ENCODE measurements around the gene F7.
"Not testable (repeated sequence)": the region's sequence is repeated elsewhere in the genome, so short reads cannot be mapped to it uniquely, and the experiment has no call there.

F7 gene

DNA sequence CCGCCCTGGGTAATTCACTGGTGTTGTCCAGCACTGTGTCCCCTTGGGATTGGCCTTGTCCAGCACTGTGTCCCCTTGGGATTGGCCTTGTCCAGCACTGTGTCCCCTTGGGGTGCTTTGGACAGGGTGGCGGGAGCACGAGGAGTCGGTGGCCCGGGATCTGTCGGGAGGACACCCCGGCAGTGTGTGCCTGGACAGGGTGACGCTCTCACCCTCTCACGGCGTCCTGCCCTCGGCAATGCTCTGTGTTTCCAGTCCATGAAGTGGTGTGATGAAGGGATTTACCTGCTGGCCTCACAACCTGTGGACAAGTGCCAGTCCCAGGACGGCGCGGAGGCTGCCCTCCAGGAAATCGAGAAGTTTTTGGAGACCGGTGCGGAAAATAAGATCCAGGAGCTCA lies 29.9 kb upstream of the F7 start:
- no peaks in the 10 kb centered on the region for H3K4me1 ChIP-seq (ENCODE audit: control insufficient read depth, insufficient read depth, low read length)
- no peak overlapping the region for H3K9ac ChIP-seq (ENCODE audit: low read length)
- H3K36me3 ChIP-seq (ENCODE audit: control insufficient read depth, insufficient read depth, low read length), result peaks cover 6% of the 10 kb centered on the region
- no peaks in the 10 kb centered on the region for H3K9me3 ChIP-seq (ENCODE audit: control insufficient read depth, low read length)
- H3K27me3 ChIP-seq (ENCODE audit: control insufficient read depth, insufficient read depth, low read length), result no peaks in the 10 kb centered on the region
- no peak overlapping the region for H3K4me3 ChIP-seq (ENCODE audit: low read length)

DNA sequence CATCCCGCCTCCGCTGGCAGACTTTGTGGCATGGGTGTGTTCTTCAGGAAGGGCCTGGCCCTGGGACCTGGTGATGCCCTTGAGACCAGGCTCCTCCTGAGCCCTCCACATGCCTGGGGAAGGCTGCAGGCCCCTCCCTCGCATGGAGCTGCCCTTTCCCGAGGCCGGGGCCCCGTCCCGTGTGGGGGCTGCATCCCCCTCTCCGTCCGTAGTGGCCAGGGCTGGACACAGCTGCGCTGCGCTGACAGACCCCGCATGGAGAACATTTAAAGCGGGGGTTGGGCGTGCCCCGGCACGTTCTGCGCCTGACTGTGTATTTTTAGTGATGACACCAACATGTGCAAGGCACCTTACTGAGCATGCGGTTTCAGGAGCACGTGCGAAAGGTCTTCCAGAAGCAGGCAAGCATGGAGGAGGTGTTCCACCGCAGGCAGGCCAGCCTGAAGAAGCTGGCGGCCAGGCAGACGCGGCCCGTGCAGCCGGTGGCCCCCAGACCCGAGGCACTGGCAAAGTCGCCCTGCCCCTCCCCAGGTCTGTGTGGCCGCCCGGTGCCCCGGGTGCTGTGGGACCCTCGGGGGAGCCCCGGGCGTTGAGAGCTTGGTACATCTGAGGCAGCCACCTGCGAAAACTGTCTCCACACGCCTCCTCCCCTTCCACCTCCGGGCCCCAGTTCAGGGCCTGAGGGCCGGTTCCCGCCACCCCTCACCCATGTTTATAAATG lies 28.8 kb upstream of the F7 start:
- no peaks in the 10 kb centered on the region for H3K4me1 ChIP-seq (ENCODE audit: control insufficient read depth, insufficient read depth, low read length)
- no peaks in the 10 kb centered on the region for H3K27me3 ChIP-seq (ENCODE audit: control insufficient read depth, insufficient read depth, low read length)
- H3K36me3 ChIP-seq (ENCODE audit: control insufficient read depth, insufficient read depth, low read length), result peaks cover 6% of the 10 kb centered on the region
- no peak overlapping the region for H3K4me3 ChIP-seq (ENCODE audit: low read length)
- no peaks in the 10 kb centered on the region for H3K9me3 ChIP-seq (ENCODE audit: control insufficient read depth, low read length)
- H3K9ac ChIP-seq (ENCODE audit: low read length), result no peak overlapping the region

- no peaks in the 10 kb centered on the region for H3K27me3 ChIP-seq (ENCODE audit: control insufficient read depth, insufficient read depth, low read length)
- H3K36me3 ChIP-seq (ENCODE audit: control insufficient read depth, insufficient read depth, low read length), result peaks cover 6% of the 10 kb centered on the region
- no peak overlapping the region for H3K4me3 ChIP-seq (ENCODE audit: low read length)
- no peaks in the 10 kb centered on the region for H3K9me3 ChIP-seq (ENCODE audit: control insufficient read depth, low read length)
- H3K4me1 ChIP-seq (ENCODE audit: control insufficient read depth, insufficient read depth, low read length), result no peaks in the 10 kb centered on the region
- no peak overlapping the region for H3K9ac ChIP-seq (ENCODE audit: low read length)
Measured at GRCh38 chr13:113077566-113077952, 28.0 kb upstream of the F7 start.

DNA sequence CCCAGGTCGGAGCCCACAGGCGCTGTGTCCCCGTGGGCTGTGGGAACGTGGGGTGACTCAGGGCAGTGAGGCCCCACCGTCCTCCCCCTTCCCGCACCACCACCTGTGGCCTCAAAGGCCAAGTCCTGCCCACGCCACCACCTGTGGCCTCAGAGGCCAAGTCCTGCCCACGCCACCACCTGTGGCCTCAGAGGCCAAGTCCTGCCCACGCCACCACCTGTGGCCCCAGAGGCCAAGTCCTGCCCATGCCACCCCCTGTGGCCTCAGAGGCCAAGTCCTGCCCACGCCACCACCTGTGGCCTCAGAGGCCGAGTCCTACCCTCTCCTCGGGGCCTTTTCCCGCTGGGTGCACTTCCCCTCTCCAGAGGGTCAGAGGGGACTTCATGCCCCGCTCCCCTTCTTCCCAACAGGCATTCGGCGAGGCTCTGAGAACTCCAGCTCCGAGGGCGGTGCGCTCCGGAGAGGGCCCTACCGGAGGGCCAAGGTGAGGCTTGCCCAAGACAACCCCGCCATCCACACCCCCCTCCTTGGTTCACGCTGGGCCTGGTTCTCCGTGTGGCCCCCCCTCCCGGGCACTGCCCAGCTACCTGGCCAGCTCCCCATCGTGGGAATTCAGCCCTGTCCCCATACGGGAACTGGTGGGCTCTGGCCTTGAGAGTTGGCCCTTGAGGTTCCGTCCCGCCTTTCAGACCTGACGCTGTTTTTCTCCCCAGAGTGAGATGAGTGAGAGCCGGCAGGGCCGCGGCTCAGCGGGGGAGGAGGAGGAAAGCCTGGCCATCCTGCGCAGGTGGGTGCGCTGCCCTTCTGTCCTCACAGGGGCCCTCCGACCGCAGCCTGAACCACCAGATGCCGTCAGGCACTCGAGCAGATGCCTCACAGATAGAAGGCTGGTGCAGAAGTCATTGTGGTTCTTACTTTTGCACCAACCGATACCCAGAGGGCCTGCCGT lies 27.4 kb upstream of the F7 start:
- H3K36me3 ChIP-seq (ENCODE audit: control insufficient read depth, insufficient read depth, low read length), result peaks cover 6% of the 10 kb centered on the region
- no peaks in the 10 kb centered on the region for H3K27me3 ChIP-seq (ENCODE audit: control insufficient read depth, insufficient read depth, low read length)
- no peak overlapping the region for H3K9ac ChIP-seq (ENCODE audit: low read length)
- no peak overlapping the region for H3K4me3 ChIP-seq (ENCODE audit: low read length)
- peaks cover under 1% of the 10 kb centered on the region for H3K4me1 ChIP-seq (ENCODE audit: control insufficient read depth, insufficient read depth, low read length)
- H3K9me3 ChIP-seq (ENCODE audit: control insufficient read depth, low read length), result no peaks in the 10 kb centered on the region

GRCh38 chr13:113078902-113079780 lies 26.4 kb upstream of the F7 start:
- H3K9me3 ChIP-seq (ENCODE audit: control insufficient read depth, low read length), result no peaks in the 10 kb centered on the region
- peaks cover 4% of the 10 kb centered on the region for H3K4me1 ChIP-seq (ENCODE audit: control insufficient read depth, insufficient read depth, low read length)
- H3K9ac ChIP-seq (ENCODE audit: low read length), result no peak overlapping the region
- H3K27me3 ChIP-seq (ENCODE audit: control insufficient read depth, insufficient read depth, low read length), result no peaks in the 10 kb centered on the region
- peaks cover 6% of the 10 kb centered on the region for H3K36me3 ChIP-seq (ENCODE audit: control insufficient read depth, insufficient read depth, low read length)
- no peak overlapping the region for H3K4me3 ChIP-seq (ENCODE audit: low read length)

- not testable (repeated sequence) for H3K27me3 ChIP-seq (ENCODE audit: control insufficient read depth, insufficient read depth, low read length); H3K9me3 ChIP-seq (ENCODE audit: control insufficient read depth, low read length); H3K4me1 ChIP-seq (ENCODE audit: control insufficient read depth, insufficient read depth, low read length); H3K4me3 ChIP-seq (ENCODE audit: low read length); H3K9ac ChIP-seq (ENCODE audit: low read length); H3K36me3 ChIP-seq (ENCODE audit: control insufficient read depth, insufficient read depth, low read length)
Measured at GRCh38 chr13:113079781-113080080, 25.9 kb upstream of the F7 start.

DNA sequence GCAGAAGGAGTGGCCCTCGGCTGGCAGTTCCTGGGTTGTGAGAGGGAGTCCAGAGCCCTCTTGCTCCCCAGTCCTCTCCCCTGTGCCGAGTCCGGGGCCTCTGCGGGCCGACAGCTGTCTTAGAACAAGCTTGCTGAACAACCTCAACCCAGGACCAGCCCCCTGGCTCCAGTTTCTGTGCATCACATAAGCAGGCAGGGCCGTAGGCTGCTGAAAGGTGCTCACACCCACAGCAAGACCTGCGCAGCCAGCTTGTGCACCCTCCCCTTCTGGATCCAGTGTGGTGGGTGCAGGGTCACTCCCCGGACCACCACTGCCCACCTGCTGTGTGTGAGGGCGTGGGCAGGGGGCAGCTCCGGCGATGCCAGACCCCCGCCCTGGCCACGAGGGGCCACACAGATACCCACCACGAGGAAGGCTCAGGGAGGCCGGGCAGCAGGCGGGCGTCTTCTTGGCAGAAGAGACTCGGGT lies 25.2 kb upstream of the F7 start:
- Histone ChIP-seq H3K27me3 (ENCODE audit: control insufficient read depth, insufficient read depth, low read length) (no peaks in the 10 kb centered on the region), H3K4me3 (ENCODE audit: low read length) (no peak overlapping the region), H3K4me1 (ENCODE audit: control insufficient read depth, insufficient read depth, low read length) (peaks cover 4% of the 10 kb centered on the region), H3K36me3 (ENCODE audit: control insufficient read depth, insufficient read depth, low read length) (peaks cover 6% of the 10 kb centered on the region), H3K9me3 (ENCODE audit: control insufficient read depth, low read length) (no peaks in the 10 kb centered on the region), H3K9ac (ENCODE audit: low read length) (no peak overlapping the region)

DNA sequence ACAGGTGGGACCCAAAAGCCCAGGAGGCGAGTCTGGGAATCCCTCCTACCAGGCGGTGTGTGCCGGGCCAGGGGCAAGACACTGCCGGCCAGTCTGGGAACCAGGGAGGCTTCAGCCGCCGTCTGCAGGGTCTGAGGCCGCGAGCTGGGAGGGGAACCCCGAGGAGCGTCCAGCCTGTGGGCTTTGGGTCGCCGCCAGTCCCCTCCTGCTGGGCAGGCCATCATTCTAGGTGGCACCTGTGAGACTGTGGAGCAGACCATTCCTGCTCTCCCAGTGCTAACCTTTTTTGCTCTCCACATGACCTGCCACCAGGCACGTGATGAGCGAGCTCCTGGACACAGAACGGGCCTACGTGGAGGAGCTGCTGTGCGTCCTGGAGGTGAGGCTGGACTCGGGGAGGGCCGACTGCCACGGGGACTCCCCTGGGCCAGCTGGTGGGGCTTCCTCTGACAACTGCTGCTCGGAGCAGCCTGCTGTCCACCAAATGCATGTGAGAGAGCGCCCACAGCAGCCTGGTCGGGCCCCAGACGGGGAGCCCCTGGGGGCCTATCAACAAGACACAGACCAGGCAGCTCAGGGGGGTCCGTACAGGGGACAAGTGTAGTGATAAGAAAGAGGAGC lies 24.6 kb upstream of the F7 start:
- Histone ChIP-seq H3K36me3 (ENCODE audit: control insufficient read depth, insufficient read depth, low read length) (peaks cover 6% of the 10 kb centered on the region), H3K27me3 (ENCODE audit: control insufficient read depth, insufficient read depth, low read length) (no peaks in the 10 kb centered on the region), H3K9me3 (ENCODE audit: control insufficient read depth, low read length) (no peaks in the 10 kb centered on the region), H3K4me3 (ENCODE audit: low read length) (no peak overlapping the region), H3K4me1 (ENCODE audit: control insufficient read depth, insufficient read depth, low read length) (peaks cover 4% of the 10 kb centered on the region), H3K9ac (ENCODE audit: low read length) (no peak overlapping the region)

DNA sequence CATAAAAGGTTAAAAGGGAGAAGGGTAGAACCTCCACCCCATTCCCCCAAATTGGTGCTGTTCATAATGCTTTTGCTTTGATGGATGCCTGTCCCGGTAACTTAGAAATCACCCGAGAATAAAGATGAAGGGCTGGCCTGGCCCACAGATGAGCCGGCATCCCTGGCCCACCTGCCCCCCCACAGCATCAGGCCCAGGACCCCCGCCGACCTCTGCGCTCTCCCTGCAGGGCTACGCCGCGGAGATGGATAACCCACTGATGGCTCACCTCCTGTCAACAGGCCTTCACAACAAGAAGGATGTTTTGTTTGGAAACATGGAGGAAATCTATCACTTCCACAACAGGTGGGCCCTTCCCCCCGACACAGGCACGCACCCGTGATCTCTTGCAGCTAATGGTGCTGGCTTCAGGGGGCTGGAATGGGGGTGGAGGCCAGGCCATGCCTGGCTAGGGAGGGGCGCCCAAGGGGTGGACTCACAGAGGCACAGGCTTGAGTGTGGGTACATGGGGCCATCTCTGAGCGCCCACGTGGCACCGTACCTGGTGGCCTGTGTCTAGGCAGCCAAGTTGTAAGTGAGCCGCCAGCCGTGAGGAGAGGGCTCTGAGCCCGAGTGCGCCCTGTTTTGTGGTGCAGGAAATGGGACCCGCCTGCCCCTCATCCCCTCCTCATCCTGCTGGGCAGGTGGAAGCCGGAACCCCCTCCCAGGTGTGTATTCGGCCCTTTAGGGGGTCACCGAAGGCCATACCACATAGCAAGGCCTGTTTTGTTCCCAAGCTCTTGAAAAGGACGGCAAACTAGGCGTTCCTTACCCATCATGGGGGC lies 23.2 kb upstream of the F7 start:
- Histone ChIP-seq H3K4me3 (ENCODE audit: low read length) (no peak overlapping the region), H3K27me3 (ENCODE audit: control insufficient read depth, insufficient read depth, low read length) (no peaks in the 10 kb centered on the region), H3K36me3 (ENCODE audit: control insufficient read depth, insufficient read depth, low read length) (no peaks in the 10 kb centered on the region), H3K9ac (ENCODE audit: low read length) (no peak overlapping the region), H3K9me3 (ENCODE audit: control insufficient read depth, low read length) (no peaks in the 10 kb centered on the region), H3K4me1 (ENCODE audit: control insufficient read depth, insufficient read depth, low read length) (peaks cover 4% of the 10 kb centered on the region)

DNA sequence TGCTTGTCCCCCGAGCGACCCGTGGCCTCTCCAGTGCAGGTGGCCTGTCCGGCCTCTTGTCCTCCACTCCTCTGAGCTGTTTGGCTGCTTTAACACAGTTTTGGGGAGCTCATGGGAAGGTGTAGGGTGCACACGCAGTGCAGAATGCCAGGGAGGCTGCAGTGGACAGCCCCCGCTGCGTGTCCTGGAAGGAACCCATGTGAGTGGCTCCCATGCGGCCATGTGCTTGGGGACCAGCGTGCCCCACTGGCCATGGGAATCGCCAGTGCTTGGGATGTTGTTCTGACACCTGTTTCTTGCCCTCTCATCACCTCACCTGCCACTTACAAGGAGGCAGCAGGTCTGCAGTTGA lies 22.6 kb upstream of the F7 start:
- H3K4me1 ChIP-seq (ENCODE audit: control insufficient read depth, insufficient read depth, low read length), result peaks cover 4% of the 10 kb centered on the region
- no peak overlapping the region for H3K9ac ChIP-seq (ENCODE audit: low read length)
- no peaks in the 10 kb centered on the region for H3K36me3 ChIP-seq (ENCODE audit: control insufficient read depth, insufficient read depth, low read length)
- H3K27me3 ChIP-seq (ENCODE audit: control insufficient read depth, insufficient read depth, low read length), result no peaks in the 10 kb centered on the region
- H3K4me3 ChIP-seq (ENCODE audit: low read length), result no peak overlapping the region
- no peaks in the 10 kb centered on the region for H3K9me3 ChIP-seq (ENCODE audit: control insufficient read depth, low read length)

DNA sequence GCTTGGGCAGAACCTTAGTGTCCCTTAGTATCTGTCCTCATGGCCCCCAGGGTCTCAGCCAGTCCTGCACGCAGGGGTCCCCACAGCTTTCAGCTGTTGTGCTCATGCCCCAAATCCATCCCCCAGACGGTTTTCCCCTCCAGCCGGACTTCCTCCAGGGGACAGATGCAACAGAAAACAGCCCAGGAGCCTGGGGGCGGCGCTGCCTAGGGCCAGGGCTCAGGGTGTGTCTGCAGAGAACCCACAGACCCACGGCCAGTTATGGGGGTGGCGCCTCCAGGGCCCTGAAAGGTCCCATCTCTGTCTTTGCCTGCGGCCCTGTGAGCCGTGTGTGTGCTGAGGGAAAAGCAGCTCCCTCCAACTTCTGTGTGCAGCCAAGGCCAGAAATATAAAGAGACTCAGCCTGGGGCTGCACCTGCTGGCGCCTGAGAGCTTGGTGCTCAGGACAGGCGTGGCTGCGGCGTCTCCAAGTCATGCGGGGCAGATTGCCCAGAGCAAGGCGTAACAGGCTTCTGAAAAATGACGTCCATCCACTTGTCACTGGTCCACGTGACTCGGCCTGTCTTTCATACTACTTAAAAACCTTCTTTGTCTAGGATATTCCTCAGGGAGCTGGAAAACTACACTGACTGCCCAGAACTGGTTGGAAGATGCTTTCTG lies 22.1 kb upstream of the F7 start:
- H3K36me3 ChIP-seq (ENCODE audit: control insufficient read depth, insufficient read depth, low read length), result no peaks in the 10 kb centered on the region
- H3K9me3 ChIP-seq (ENCODE audit: control insufficient read depth, low read length), result no peaks in the 10 kb centered on the region
- H3K27me3 ChIP-seq (ENCODE audit: control insufficient read depth, insufficient read depth, low read length), result no peaks in the 10 kb centered on the region
- no peak overlapping the region for H3K9ac ChIP-seq (ENCODE audit: low read length)
- H3K4me3 ChIP-seq (ENCODE audit: low read length), result no peak overlapping the region
- H3K4me1 ChIP-seq (ENCODE audit: control insufficient read depth, insufficient read depth, low read length), result peaks cover 4% of the 10 kb centered on the region

All from mucosa of stomach (tissue), 1 donor.